ENCODE measurements around the gene SETDB1.

- TF ChIP-seq POLR2A (IDR thresholded peaks at IDR 0.05; ENCODE audit: low read depth, low read length): no peak
- TF ChIP-seq POLR2AphosphoS5 (IDR thresholded peaks at IDR 0.05; ENCODE audit: low read depth, low read length): no peak
Observed at GRCh38 chr1:151005729-151006319, 79.7 kb downstream of the SETDB1 start.

All from GM12892 (cell line).